ENCODE measurements around the gene SPOCD1.

SPOCD1 gene

GRCh38 chr1:31768939-31769704 is 46.7 kb downstream of the SPOCD1 start:
- no peak for DNase-seq

- DNase-seq: no peak
Observed at GRCh38 chr1:31768407-31768907, 47.4 kb downstream of the SPOCD1 start.

- DNase-seq: no peak
Observed at GRCh38 chr1:31767225-31767624, 48.6 kb downstream of the SPOCD1 start.

- no peak for DNase-seq
Observed at GRCh38 chr1:31765516-31765915, 50.3 kb downstream of the SPOCD1 start.

GRCh38 chr1:31765041-31765467 is 50.8 kb downstream of the SPOCD1 start:
- DNase-seq: no peak

- DNase-seq: no peak
Observed at GRCh38 chr1:31764312-31765040, 51.3 kb downstream of the SPOCD1 start, which contains the start of gene ADGRB2. Gene ADGRB2, minus strand, starts transcription at chr1:31764340. Its CDS starts 7,119 bp downstream, at chr1:31757221.

GRCh38 chr1:31763671-31764311 is 52.0 kb downstream of the SPOCD1 start:
- DNase-seq: no peak

GRCh38 chr1:31762726-31763670 is 52.8 kb downstream of the SPOCD1 start:
- peak; percentile 76 for DNase-seq

GRCh38 chr1:31762323-31762722 is 53.5 kb downstream of the SPOCD1 start:
- DNase-seq: no peak

- DNase-seq: no peak
Observed at GRCh38 chr1:31761883-31762282, 53.9 kb downstream of the SPOCD1 start.

GRCh38 chr1:31760471-31761470 is 55.1 kb downstream of the SPOCD1 start:
- peak; percentile 77 for DNase-seq

- DNase-seq: no peak
Observed at GRCh38 chr1:31759298-31760023, 56.4 kb downstream of the SPOCD1 start.

- no peak for DNase-seq
Observed at GRCh38 chr1:31758823-31759222, 57.0 kb downstream of the SPOCD1 start.

GRCh38 chr1:31757989-31758388 is 57.8 kb downstream of the SPOCD1 start:
- no peak for DNase-seq

- no peak for DNase-seq
Observed at GRCh38 chr1:31757204-31757679, 58.6 kb downstream of the SPOCD1 start.

- no peak for DNase-seq
Observed at GRCh38 chr1:31756578-31756977, 59.2 kb downstream of the SPOCD1 start.

- no peak for DNase-seq
Observed at GRCh38 chr1:31755850-31756492, 59.9 kb downstream of the SPOCD1 start.

GRCh38 chr1:31755197-31755611 is 60.6 kb downstream of the SPOCD1 start:
- DNase-seq: no peak

GRCh38 chr1:31754397-31754796 is 61.4 kb downstream of the SPOCD1 start:
- DNase-seq: no peak

All from CD4-positive, alpha-beta T cell treated with Interleukin-10 for 1 hour (primary cell).